Lower lobe of right lung (tissue), 2 donors: Measurements from ENCODE around the gene CTNNA3. TPM values are rescaled to one million over a fixed set of nuclear protein-coding genes. Genes with fewer than 3 reads are reported as not detected.

Source experiments
- ATAC-seq, 2 donors: fragments of 200-7000 bp; cut with Tn5 transposase; one replicate each; pipeline ENCODE4 v1.9.1; 2020 to 2022; ENCODE audit warnings: mild to moderate bottlenecking in 2 of 2, moderate library complexity in 2 of 2
- DNase-seq: peaks from one replicate; pipeline ENCODE4 v3.0.0-alpha.2; 2020
- H3K27ac ChIP-seq: fragments of 200-600 bp; one replicate; pipeline ENCODE4 v1.8.0; 2022
- H3K27me3 ChIP-seq: fragments of 200-600 bp; one replicate; pipeline ENCODE4 v1.8.0; 2022; ENCODE audit warnings: low read depth
- H3K36me3 ChIP-seq: fragments of 200-600 bp; one replicate; pipeline ENCODE4 v1.8.0; 2022; ENCODE audit warnings: mild to moderate bottlenecking
- H3K4me1 ChIP-seq: fragments of 200-600 bp; one replicate; pipeline ENCODE4 v1.8.0; 2022
- H3K4me3 ChIP-seq: fragments of 200-600 bp; one replicate; pipeline ENCODE4 v1.8.0; 2022; ENCODE audit warnings: mild to moderate bottlenecking
- H3K9me3 ChIP-seq: fragments of 200-600 bp; one replicate; pipeline ENCODE4 v1.8.0; 2022
- intact Hi-C: fragments of 100-400 bp; cut with DNase I; formaldehyde crosslinking; loops from one replicate; pipeline ENCODE4 v1.11.0; 2022
- total RNA-seq: library from RNA; stranded (reverse); fragmentation: NEBNext Ultra II Directional; extraction: Animal tissue kit (Norgen Biotek cat#: 25700); gene quantifications from one replicate; pipeline ENCODE4 v1.2.1, GENCODE V29; 2021
- TF ChIP-seq, protein P1 (sequence below): fragments of 200-600 bp; IDR thresholded peaks from one replicate; pipeline ENCODE4 v1.8.0; 2022; ENCODE audit warnings: antibody characterized with exemption, mild to moderate bottlenecking
- donor health status: DM: no; HTN: yes; CAD: no; lungs with severe emphysema.

The CTNNA3 gene
- total RNA-seq, 1 donor from 2014 or later = not detected

- no peaks in the 10 kb centered on the region for H3K36me3 ChIP-seq
- no peak for DNase-seq
Measured at GRCh38 chr10:66919248-66919647, 776.7 kb downstream of the CTNNA3 start.

DNA sequence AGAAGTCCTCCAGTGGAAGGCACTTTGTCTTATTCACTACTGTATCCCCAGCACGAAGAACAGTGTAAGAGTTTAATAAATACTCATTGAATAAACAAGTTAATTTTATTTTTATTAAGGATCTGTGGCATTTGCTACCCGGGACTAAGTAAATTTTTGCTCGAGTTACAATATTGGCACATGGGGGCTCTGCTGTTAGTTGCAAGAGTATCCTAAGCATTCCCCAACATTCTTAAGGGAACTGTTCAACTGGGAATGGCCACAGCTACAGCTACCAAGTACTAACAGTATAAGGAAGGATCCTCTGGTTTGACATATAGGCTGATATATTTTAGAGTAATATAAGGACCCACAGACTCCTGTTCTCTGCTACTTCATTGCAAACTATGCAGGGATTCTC is 778.9 kb downstream of the CTNNA3 start:
- H3K4me3 ChIP-seq = no peak overlapping the region
- DNase-seq (no peak), ATAC-seq (no peak)
- no peaks in the 10 kb centered on the region for H3K27me3 ChIP-seq
- intact Hi-C loops = no loop called here
- no peaks in the 10 kb centered on the region for H3K36me3 ChIP-seq
- no peak overlapping the region for H3K27ac ChIP-seq
- no peaks in the 10 kb centered on the region for H3K9me3 ChIP-seq
- no peaks in the 10 kb centered on the region for H3K4me1 ChIP-seq
- TF ChIP-seq, protein P1, sequence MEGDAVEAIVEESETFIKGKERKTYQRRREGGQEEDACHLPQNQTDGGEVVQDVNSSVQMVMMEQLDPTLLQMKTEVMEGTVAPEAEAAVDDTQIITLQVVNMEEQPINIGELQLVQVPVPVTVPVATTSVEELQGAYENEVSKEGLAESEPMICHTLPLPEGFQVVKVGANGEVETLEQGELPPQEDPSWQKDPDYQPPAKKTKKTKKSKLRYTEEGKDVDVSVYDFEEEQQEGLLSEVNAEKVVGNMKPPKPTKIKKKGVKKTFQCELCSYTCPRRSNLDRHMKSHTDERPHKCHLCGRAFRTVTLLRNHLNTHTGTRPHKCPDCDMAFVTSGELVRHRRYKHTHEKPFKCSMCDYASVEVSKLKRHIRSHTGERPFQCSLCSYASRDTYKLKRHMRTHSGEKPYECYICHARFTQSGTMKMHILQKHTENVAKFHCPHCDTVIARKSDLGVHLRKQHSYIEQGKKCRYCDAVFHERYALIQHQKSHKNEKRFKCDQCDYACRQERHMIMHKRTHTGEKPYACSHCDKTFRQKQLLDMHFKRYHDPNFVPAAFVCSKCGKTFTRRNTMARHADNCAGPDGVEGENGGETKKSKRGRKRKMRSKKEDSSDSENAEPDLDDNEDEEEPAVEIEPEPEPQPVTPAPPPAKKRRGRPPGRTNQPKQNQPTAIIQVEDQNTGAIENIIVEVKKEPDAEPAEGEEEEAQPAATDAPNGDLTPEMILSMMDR = no peak

More at GRCh38 chr10:66919248-66919647, 776.7 kb downstream of the CTNNA3 start:
- no peak overlapping the region for H3K27ac ChIP-seq
- no peaks in the 10 kb centered on the region for H3K27me3 ChIP-seq
- no peak for ATAC-seq
- TF ChIP-seq, protein P1 = no peak
- intact Hi-C loops = no loop called here
- H3K9me3 ChIP-seq = no peaks in the 10 kb centered on the region
- no peaks in the 10 kb centered on the region for H3K4me1 ChIP-seq
- H3K4me3 ChIP-seq = no peak overlapping the region

DNA sequence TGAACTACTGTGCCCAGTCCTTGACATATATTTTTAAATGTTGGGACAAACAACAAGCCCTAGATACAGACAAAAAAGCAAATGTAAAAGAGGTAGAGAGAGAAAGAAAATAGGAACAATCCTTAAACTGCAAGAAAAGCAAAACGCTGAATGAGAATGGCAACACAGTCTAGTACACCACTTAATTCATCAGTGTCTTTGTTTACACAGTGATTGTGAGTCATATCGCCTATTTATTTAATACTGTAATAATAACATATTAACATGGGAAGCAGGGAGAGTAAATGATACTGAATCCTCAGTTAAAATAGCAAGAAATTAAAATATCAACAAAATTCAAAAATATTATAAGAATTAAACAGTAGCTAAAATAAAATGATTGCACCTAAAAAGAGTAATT is 780.0 kb downstream of the CTNNA3 start:
- ATAC-seq (no peak), DNase-seq (no peak)
- no peaks in the 10 kb centered on the region for H3K9me3 ChIP-seq
- no peak overlapping the region for H3K4me3 ChIP-seq
- H3K27ac ChIP-seq = no peak overlapping the region
- TF ChIP-seq, protein P1 = no peak
- intact Hi-C loops = no loop called here
- H3K27me3 ChIP-seq = no peaks in the 10 kb centered on the region
- no peaks in the 10 kb centered on the region for H3K4me1 ChIP-seq
- H3K36me3 ChIP-seq = no peaks in the 10 kb centered on the region

GRCh38 chr10:66910671-66911070 is 785.3 kb downstream of the CTNNA3 start:
- DNase-seq = no peak
- no peaks in the 10 kb centered on the region for H3K9me3 ChIP-seq
- TF ChIP-seq, protein P1 = no peak
- intact Hi-C loops = no loop called here
- H3K4me3 ChIP-seq = no peak overlapping the region
- no peaks in the 10 kb centered on the region for H3K36me3 ChIP-seq
- no peaks in the 10 kb centered on the region for H3K4me1 ChIP-seq
- no peak for ATAC-seq
- H3K27ac ChIP-seq = no peak overlapping the region
- H3K27me3 ChIP-seq = no peaks in the 10 kb centered on the region

GRCh38 chr10:66892871-66893270 is 803.1 kb downstream of the CTNNA3 start:
- Histone ChIP-seq H3K9me3 (peaks cover 1% of the 10 kb centered on the region), H3K4me3 (no peak overlapping the region), H3K27ac (no peak overlapping the region), H3K4me1 (no peaks in the 10 kb centered on the region), H3K36me3 (no peaks in the 10 kb centered on the region), H3K27me3 (no peaks in the 10 kb centered on the region)
- ATAC-seq (no peak), DNase-seq (no peak)
- intact Hi-C loops = no loop called here
- TF ChIP-seq, protein P1 = no peak

GRCh38 chr10:66888237-66888636 is 807.8 kb downstream of the CTNNA3 start:
- Histone ChIP-seq H3K4me1 (no peaks in the 10 kb centered on the region), H3K4me3 (no peak overlapping the region), H3K9me3 (no peaks in the 10 kb centered on the region), H3K27ac (no peak overlapping the region), H3K27me3 (no peaks in the 10 kb centered on the region), H3K36me3 (no peaks in the 10 kb centered on the region)
- no peak for DNase-seq
- no peak for ATAC-seq
- intact Hi-C loops = no loop called here
- TF ChIP-seq, protein P1 = no peak
